Activated B cell treated with CpG ODN at 0.5 μM for 24 hours (primary cell): ENCODE measurements around the gene GPR152. TPM values are rescaled to one million over a fixed set of nuclear protein-coding genes. Genes with fewer than 3 reads are reported as not detected.

Source experiments
- ATAC-seq: fragments of 200-7000 bp; cut with Tn5 transposase; one replicate; pipeline ENCODE4 v1.10.0; 2021; ENCODE audit warnings: low read depth, mild to moderate bottlenecking, moderate library complexity
- CTCF ChIA-PET: fragments of 350-600 bp; sonication (Branson Sonifier 250); formaldehyde crosslinking; loops from one replicate; lab custom pipeline; 2021; ENCODE audit warnings: antibody characterized with exemption; lab: Charles Lee
- POLR2A ChIA-PET: fragments of 350-600 bp; sonication (Branson Sonifier 250); formaldehyde crosslinking; loops from one replicate; lab custom pipeline; 2021; ENCODE audit warnings: antibody characterized with exemption; lab: Charles Lee
- DNase-seq: peaks from one replicate; pipeline ENCODE4 v3.0.0; 2022
- H3K27ac Mint-ChIP-seq: one replicate; pipeline ENCODE4 v1.8.0; 2020; ENCODE audit warnings: mixed read lengths
- H3K27me3 Mint-ChIP-seq: one replicate; pipeline ENCODE4 v1.8.0; 2021; ENCODE audit warnings: mixed read lengths
- H3K36me3 Mint-ChIP-seq: one replicate; pipeline ENCODE4 v1.8.0; 2021; ENCODE audit warnings: low read depth, mixed read lengths
- H3K4me1 Mint-ChIP-seq: one replicate; pipeline ENCODE4 v1.8.0; 2021; ENCODE audit warnings: mixed read lengths
- H3K4me3 Mint-ChIP-seq: one replicate; pipeline ENCODE4 v1.8.0; 2020; ENCODE audit warnings: mild to moderate bottlenecking, mixed read lengths
- H3K9me3 Mint-ChIP-seq: one replicate; pipeline ENCODE4 v1.8.0; 2020; ENCODE audit warnings: mixed read lengths
- CTCF ChIP-seq: fragments of 200-600 bp; IDR thresholded peaks from one replicate; pipeline ENCODE4 v1.8.0; 2022; ENCODE audit warnings: antibody characterized with exemption, mild to moderate bottlenecking
- intact Hi-C: fragments of 100-400 bp; cut with micrococcal nuclease; formaldehyde crosslinking; loops from one replicate; pipeline ENCODE4 v1.15.1; 2024
- total RNA-seq: library from RNA; stranded (reverse); gene quantifications from 2 replicates; pipeline ENCODE4 v1.2.3, GENCODE V29; 2022

GPR152 gene
- total RNA-seq, 1 donor from 2014 or later: not detected

- no peak for ATAC-seq
- no peak for TF ChIP-seq CTCF
- intact Hi-C loops: no loop called here
- ChIA-PET POLR2A (interaction anchor here (0.6 to 33.4 kb wide), 9 partner anchors 9 to 80 kb away, joined by 3 to 1417 read pairs (median 32); partner anchors contain the start of genes AIP, CORO1B, PPP1CA and PTPRCAP), CTCF (interaction anchor here (1.0 to 2.6 kb wide), 3 partner anchors 35 to 69 kb away, joined by 4 to 23 read pairs (median 8); partner anchors contain the start of genes PITPNM1 and PPP1CA)
- Mint-ChIP-seq H3K27me3 (no peaks in the 10 kb centered on the region), H3K4me1 (peaks cover 38% of the 10 kb centered on the region), H3K9me3 (no peaks in the 10 kb centered on the region), H3K27ac (peak overlapping the region; percentile 81), H3K4me3 (peak overlapping the region; percentile 89), H3K36me3 (peaks cover 7% of the 10 kb centered on the region)
- DNase-seq: no peak
Observed at GRCh38 chr11:67470337-67471002, 17.9 kb upstream of the GPR152 start.

- Mint-ChIP-seq H3K4me3 (peak overlapping the region; percentile 89), H3K27me3 (no peaks in the 10 kb centered on the region), H3K27ac (peak overlapping the region; percentile 81), H3K4me1 (peaks cover 45% of the 10 kb centered on the region), H3K9me3 (no peaks in the 10 kb centered on the region), H3K36me3 (peaks cover 11% of the 10 kb centered on the region)
- TF ChIP-seq CTCF: no peak
- CTCF ChIA-PET: interaction anchor here (1.0 to 2.6 kb wide), 4 partner anchors 26 to 80 kb away, joined by 3 to 23 read pairs (median 5); partner anchors contain the start of genes CORO1B, PITPNM1 and PPP1CA
- intact Hi-C loops: loop anchor here (1.0 to 2.0 kb wide), 7 partner anchors 13 to 117 kb away; partner anchors contain the start of genes POLD4, PPP1CA, PTPRCAP and RAD9A
- DNase-seq (no peak), ATAC-seq (no peak)
- POLR2A ChIA-PET: interaction anchor here (0.9 to 33.4 kb wide), 18 partner anchors 9 to 152 kb away, joined by 3 to 1417 read pairs (median 6); partner anchors contain the start of genes AIP, CDK2AP2, CLCF1 and CORO1B
Observed at GRCh38 chr11:67469508-67469811, 16.9 kb upstream of the GPR152 start.

DNA sequence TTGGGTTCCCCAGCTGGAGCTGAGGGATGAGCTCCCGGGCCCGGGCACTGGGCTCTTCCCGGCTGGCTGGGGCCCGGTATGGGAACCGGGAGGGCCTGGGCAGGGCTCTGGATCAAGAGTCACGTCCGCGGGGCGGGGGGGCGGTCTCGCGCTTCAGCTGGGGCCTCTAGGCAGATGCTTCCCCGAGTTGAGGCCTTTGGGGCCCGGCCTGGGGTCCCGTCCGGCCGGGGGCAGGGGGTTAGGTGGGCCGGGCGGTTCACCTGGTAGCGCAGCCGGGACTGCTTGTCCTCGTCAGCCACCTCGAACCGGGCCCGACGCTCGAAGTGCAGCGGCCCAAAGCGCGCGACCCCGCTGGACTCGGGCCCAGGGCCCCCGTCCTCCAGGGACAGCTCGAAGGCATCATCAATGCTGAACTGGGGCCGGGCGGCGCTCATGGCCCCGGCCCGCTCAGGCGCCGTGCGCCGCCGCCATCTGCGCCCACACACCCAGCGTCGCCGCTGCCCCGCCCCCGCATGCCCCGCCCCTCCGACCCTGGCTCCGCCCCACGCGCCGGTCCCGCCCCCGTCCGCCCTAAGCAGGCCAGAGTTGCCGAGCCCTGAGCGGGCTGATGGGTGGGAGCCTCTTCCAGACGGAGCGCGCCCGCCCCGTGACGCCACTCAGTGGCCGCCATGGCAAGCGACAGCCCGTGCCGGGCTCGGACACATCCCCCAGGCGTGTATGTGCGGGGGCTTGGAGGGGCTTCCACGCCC, 16.4 kb upstream of the GPR152 start, which contains the start of gene TMEM134:
Gene TMEM134 (minus strand): TSS at position 493 of the 749 bp plus-strand sequence. CDS start 59 bp downstream, at position 434.
- H3K4me1 Mint-ChIP-seq: peaks cover 51% of the 10 kb centered on the region

GRCh38 chr11:67468456-67468758, 15.9 kb upstream of the GPR152 start:
- POLR2A ChIA-PET: interaction anchor here (0.5 to 33.4 kb wide), 24 partner anchors 9 to 200 kb away, joined by 3 to 1417 read pairs (median 4); partner anchors contain the start of genes AIP, CDK2AP2, CLCF1 and CORO1B
- H3K4me1 Mint-ChIP-seq: peaks cover 56% of the 10 kb centered on the region
- intact Hi-C loops: loop anchor here (2.0 kb wide), 1 partner anchor 116 kb away; the partner anchor contains the start of gene POLD4
- peaks cover 11% of the 10 kb centered on the region for H3K36me3 Mint-ChIP-seq
- H3K27me3 Mint-ChIP-seq: no peaks in the 10 kb centered on the region
- H3K27ac Mint-ChIP-seq: peak overlapping the region; percentile 91
- CTCF ChIA-PET: interaction anchor here (1.3 to 2.6 kb wide), 5 partner anchors 16 to 67 kb away, joined by 3 to 23 read pairs (median 6); partner anchors contain the start of genes CORO1B, PPP1CA and PTPRCAP
- peak overlapping the region; percentile 89 for H3K4me3 Mint-ChIP-seq
- TF ChIP-seq CTCF: no peak
- no peaks in the 10 kb centered on the region for H3K9me3 Mint-ChIP-seq
- no peak for DNase-seq
- no peak for ATAC-seq

More for the DNA sequence above, 16.4 kb upstream of the GPR152 start, which contains the start of gene TMEM134:
- H3K4me3 Mint-ChIP-seq: peak within 1 kb of the TSS; percentile 89
- ChIA-PET CTCF (interaction anchor here (1.0 to 2.6 kb wide), 5 partner anchors 15 to 80 kb away, joined by 3 to 23 read pairs (median 6); partner anchors contain the start of genes CORO1B, PPP1CA and PTPRCAP), POLR2A (interaction anchor here (0.5 to 33.4 kb wide), 27 partner anchors 9 to 200 kb away, joined by 3 to 1417 read pairs (median 4); partner anchors contain the start of genes AIP, CDK2AP2, CLCF1 and CORO1B)
- H3K27me3 Mint-ChIP-seq: no peaks in the 10 kb centered on the region
- H3K27ac Mint-ChIP-seq: peak within 1 kb of the TSS; percentile 91
- intact Hi-C loops: loop anchor here (1.0 to 2.0 kb wide), 7 partner anchors 13 to 116 kb away; partner anchors contain the start of genes POLD4, PPP1CA, PTPRCAP and RAD9A
- ATAC-seq: peak; percentile 73
- no peak for TF ChIP-seq CTCF
- H3K9me3 Mint-ChIP-seq: no peaks in the 10 kb centered on the region
- H3K36me3 Mint-ChIP-seq: peaks cover 11% of the 10 kb centered on the region
- DNase-seq: peak; percentile 88
